NCI-H2196 treated with DMSO at 0.1 percent for 48 hours (cell line): ENCODE results near the gene VRK3.
"Not testable (repeated sequence)": the region's sequence is repeated elsewhere in the genome, so short reads cannot be mapped to it uniquely, and the experiment has no call there.

Experiments
- DNase-seq: peaks from one replicate; lab custom pipeline; 2025; ENCODE audit not compliant: unreplicated experiment; lab: John Stamatoyannopoulos, UW

The VRK3 gene

DNA sequence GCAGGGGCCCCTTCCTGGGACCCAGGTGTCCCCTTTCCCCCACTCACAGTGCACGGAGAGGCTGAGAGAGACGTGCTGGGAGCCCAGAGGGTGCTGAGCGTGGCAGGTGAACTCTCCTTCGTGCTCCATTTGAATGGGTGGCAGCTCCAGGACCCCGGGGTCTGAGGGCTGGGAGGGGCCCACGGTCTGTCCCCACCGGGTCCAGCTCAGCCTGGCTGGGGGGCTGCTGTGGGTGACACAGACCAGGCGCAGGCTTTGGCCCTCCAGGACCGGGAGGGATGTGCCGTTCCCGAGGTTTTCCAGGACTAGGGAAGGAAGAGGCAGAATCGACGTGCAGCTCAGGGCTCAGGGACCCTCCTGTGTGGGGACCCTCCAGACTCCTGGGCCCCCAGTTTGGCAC, 66.6 kb downstream of the VRK3 start:
- not testable (repeated sequence) for DNase-seq

DNA sequence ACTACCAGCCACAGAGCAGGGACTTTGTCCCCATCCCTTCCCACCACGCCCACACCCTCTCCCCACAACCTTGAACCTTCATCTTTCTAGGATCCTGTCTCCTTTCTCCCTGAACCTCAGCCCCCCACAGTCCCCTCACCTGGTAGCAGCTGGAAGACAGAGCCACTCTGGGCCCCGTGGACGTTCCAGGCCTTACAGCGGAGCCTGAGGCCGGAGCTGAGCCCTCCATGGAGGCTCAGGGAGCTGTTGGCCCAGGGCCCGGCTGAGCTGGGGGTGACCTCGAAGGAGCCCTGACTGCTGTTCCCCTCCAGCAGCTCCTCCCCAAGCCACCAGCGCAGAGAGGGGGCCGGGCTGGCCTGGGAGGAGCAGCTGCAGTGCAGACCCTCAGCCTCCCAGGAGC, 67.0 kb downstream of the VRK3 start:
- not testable (repeated sequence) for DNase-seq

DNA sequence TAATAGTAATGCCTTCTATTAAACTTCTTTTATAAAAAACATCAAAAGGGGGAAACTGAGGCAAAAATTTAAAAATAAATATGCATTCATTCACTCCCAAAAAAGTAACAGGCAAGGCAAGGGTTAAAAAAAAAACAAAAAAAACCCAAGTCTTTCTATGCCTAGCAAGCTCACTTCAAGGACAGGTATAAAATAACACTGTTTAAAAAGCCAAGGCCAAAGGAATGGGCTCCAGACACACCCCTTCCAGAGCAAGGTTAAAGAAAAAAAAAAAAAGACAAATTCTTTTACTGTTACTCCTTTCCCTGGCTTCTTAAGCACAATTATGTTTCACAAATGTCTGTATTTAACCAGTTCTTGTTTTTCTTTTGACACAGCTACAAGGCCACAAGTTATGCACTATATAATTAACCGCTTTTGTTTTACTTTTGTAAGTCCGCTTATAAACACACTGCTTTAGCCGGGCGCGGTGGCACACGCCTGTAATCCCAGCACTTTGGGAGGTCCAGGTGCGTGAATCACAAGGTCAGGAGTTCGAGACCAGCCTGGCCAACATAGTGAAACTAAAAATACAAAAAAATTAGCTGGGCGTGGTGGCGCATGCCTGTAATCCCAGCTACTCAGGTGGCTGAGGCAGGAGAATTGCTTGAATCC, 67.8 kb downstream of the VRK3 start:
- DNase-seq, result no peak

DNA sequence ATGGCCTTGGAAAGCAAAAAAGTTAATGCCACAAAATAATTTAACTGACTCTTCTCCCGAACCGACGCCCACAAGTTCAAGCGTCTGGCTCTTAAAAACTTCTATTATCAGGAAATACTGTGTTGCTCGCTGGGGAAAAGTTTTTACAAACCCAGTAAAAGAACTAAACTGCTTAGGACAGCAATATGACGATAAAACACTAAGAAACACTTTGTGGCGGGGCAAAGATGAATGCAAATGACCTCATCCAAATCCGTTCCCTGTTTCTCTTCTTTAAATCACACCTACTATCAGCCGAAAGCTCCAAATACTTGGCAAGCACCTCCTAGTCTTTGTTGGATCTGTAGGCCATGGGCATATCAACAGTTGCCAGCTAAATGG, 69.1 kb downstream of the VRK3 start:
- DNase-seq, result no peak

DNA sequence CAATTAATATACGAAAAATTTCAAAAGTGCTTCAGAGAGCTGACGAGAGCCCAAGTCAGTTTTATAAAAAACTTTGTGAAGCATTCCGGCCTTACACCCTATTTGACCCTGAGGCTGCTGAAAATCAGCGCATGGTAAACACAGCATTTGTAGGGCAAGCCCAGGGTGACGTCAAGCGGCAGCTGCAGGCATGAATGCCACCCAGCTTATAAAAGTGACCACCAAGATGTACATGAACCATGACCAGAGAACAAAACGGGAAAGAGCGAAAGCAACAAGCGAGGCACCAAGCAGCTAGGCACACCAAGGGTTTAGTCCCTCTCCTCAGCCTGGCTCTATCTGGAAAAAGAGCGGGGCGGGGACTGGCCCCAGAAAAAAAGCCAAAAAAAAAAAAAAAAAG, 70.2 kb downstream of the VRK3 start:
- no peak for DNase-seq

DNA sequence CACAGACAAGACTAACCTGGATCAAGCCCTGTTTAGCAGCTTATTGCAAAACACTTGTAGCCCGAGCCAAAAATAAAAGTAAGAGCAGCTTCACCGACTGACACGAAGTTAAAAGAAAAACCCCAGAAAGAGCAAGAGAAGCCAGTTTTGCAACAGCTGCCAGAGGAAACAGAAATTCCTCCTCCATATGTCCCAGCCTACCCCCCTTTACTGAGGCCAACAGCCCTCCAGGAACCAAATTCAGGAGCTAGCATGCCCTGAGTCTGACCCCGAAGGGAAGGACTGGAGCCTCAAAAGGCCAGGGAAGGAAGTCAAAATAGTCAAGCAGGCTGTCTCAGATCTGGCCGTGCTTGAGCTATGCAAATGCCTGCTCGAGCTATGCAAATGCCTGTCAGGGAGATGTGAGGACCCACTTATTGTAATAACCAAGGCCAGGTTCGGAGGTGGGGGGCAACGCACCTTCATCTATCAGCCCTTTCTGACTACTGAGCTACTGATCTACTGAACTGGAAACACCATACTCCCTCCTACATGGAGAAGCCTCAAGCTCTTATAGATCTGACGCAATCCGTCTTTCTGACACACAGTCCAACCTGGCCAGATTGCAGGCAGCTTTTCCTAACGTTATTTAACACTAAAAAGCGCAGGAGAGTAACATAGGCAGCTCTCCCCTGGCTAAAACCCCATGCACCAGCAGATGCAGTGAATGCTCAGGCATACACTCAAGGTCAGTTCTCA, 70.9 kb downstream of the VRK3 start:
- no peak for DNase-seq

DNA sequence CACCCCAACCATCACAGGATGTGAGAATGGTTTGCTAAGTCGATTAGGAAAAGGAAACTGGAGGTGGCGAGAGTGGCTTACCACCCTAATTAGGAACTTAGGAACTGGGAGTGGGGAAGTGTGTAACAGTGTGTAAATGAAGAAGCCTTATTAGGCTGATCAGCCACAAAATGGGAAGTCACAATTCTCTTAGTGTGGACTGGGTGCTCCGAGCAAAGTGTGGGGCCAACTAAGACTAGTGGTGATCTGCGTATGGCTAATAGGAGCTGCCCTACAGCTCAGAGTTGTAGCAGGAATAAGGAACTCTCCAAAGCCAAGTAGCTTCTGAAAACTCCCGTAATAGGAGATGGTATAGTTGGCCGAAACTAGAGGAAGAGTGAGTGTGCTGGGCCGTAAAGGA, 71.8 kb downstream of the VRK3 start:
- no peak for DNase-seq

DNA sequence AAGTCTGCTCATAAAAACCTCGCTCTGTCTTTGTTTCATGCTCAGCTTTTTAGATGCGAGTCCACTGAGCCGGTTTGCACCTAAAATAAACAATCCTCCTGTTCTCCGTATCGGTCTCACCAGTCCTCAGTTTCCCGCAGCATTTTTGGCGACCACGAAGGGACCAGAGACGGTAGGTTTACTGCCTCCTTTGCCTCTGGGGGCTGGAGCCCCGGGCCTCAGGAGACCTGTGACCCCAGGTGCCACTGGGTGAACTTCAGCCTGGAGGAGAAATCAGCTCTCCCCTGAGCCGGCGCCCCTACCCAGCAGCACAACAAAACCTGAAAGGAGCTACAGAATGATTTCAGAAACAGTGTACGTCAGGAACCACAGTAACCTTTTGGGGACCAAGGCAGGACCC, 72.3 kb downstream of the VRK3 start:
- no peak for DNase-seq

DNA sequence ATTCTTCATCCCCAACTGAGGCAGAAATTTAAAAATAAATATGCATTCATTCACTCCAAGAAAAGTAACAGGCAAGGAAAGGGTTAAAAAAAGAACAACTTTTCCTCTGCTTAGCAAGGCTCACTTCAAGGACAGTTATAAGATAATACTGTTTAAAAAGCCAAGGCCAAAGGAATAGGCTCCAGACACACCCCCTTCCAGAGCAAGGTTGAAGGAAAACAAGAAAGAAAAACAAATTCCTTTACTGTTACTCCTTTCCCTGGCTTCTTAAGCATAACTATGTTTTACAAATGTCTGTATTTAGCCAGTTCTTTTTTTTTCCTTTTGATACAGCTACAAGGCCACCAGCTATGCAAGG, 72.7 kb downstream of the VRK3 start:
- DNase-seq, result no peak

DNA sequence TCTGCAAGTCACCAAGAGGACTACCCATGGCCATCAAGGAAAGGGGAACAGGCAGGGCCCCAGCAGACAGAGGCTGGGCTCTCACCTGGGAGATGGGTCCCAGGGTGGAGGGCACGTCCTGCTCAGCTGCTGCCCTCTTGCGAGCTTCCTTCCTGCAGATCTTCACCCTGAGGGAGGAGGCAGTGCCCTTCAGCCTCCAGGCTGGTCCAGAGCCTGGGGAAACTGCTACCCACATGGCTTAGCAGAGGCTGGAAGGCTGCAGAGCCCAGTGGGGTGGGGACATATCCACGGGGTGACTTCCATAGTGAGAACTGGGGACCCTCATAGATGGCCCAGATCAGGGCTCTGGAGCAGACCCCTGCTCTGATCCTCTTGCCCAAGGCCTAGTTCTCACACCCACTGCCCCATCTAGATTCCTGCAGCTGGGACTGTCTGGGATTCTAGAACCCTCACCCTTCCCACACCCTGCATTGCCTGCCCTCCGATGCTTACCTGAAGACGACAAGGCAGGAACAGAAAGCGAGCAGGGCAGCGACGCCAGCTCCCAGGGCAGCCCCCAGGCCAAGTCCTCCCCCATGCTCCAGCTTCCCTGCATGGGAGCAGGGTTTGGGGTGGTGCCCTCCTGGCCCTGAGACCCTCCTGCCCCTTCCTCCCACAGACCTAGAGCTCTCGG, 73.2 kb downstream of the VRK3 start:
- no peak for DNase-seq

DNA sequence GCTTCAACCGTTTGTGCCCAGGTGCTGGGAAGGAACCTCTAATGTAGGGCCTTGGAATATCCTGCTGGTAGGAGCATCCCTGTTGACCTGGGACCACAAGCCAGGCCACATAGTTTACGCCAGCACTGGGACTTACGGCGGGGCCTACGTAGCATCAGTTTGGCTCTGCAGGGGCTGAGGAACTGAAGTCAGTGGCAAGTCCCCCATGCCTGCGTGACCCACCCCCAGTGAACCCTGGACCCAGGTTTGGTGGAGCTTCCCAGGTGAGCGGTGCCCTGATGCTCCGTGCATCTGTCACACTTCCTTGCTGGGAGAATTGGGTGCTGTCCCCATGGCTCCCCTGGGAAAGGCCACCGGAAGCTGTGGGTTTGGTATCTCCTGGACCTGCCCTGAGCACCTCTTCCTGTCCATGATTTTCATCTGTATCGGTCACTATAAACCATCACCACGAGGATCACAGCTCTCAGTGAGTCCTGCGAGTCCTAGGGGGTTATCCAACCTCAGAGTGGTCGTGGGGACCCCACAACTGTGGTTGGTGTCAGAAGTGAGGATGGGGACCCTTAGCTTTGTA, 74.1 kb downstream of the VRK3 start:
- DNase-seq, result no peak

DNA sequence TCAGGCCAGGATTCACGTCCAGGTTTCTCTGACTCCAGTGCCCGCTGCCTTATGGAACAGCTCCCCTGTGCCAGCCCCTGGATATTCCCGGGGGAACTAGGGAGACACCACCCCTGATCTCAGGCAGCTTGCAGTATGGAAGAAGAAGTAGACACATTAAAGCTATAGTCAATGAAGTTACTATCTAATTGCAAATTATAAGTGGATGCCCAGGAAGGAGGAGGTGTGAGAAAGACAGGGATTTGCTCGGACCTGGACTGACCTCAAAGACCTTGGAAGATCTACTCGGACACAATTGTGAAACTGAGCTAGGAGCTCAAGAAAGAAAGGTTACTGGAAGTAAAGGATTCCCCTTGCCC, 74.6 kb downstream of the VRK3 start:
- no peak for DNase-seq

DNA sequence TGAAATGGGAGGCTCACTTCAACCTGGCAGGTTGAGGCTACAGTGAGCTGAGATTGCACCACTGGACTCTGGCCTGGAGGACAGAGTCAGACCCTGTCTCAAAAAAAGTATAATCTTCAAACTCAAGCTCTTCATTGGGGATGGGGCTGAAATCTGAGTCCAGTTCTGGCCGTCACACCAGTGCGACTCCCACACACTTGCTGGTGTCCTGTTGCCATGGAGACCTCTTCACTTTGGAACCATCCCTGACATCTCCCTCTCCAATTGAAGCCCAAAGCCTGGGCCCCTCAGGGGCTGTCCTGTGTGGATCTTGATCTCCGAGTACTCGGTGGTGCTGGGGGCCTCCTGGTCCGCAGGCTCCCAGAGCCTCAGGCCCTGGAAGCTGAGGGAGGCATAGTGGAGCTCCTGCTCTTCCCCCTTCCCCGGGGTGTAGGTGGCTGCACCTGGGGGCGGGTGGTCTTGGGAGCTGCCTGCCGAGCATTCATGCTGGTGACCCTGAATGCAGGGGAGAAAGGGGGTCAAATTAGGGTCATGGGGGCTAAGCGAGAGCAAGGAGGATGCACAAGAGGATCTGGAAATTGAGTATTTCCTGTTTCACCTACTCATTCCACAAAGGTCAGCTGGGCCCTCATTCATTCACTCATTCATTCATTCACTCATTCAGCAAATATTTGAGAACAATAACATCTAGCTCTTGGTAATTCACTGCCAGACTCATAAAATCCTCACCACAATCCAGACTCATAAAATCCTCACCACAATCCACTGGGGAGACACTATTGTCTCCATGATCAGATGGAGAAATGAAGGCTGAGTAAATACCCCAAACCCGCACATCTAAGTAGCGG, 75.2 kb downstream of the VRK3 start:
- DNase-seq, result no peak

DNA sequence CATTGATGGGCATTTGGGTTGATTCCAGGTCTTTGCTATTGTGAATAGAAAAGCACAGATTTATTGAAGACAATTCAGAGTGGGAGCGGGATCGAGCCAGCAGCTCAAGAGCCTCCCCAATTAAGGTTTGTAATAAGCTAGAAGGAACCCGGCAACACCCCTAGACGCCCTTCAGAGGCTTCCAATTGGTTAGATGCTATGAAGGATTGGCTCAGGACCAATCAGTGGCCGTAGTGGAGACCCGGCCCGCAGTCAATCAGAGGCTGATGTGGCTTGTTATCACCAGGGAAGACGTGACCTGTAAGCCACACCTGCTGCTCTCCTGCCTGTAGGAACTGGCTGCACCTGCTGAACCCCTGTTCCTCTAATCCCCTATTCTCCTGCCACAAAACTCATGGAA, 78.8 kb downstream of the VRK3 start:
- no peak for DNase-seq

DNA sequence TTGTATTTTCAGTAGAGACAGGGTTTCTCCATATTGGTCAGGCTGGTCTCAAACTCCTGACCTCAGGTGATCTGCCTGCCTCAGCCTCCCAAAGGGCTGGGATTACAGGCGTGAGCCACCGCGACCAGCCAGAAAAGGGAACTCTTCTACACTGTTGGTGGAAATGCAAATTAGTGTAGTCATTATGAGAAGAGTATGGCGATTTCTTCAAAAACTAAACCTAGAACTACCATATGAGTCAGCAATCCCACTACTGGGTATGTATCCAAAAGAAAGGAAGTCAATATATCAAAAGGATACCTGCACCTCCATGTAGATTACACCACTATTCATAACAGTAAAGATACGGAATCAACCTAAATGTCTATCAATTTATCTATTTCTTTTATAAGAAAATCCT, 80.6 kb downstream of the VRK3 start:
- not testable (repeated sequence) for DNase-seq

DNA sequence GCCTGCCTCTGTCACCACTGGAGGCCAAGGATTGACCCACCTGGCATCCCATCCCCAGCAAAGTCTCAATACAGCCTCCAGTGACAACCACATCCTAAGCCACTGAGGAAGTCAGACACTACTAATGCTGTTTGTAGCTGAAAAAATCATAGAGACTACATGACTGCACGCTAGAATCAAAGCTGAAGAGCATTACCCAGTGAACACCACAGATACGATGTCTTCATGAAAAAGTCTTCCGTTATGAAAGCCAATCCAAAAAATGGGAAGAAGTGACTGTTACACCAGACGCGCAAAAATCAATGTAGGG, 84.7 kb downstream of the VRK3 start:
- no peak for DNase-seq

DNA sequence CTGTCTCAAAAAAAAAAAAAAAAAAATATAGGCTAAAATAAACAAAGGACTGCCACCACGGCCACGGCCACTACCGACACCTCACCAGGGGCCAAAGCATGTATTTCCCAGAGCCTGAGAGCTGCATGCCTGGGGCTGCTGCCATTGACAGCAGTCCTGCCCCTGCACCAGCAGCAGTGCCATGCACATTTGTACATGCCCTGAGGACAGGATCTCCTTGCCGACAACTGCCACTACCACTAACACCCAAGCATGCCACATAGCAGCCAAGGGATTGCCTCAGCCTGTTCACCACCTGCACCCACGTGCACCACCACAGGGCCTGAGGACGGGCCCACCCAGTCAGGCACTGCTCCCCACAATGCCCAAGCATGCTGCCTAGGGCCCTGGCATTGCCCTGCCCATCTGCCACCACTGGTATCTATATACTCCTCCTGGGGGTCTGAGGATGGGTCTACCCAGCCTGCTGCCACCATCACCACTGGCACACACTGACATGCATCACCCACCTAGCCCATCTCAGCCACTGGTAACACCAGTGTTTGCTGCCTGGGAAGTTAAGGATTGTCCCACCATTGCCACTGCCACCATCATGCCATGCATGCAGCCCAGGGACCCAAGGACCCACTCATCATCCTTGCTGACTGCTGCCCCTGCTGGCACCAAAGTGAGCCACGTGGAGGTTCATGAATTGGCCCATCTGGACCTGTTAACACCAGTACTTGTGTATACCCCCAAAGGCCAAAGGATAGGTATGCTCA, 85.3 kb downstream of the VRK3 start:
- DNase-seq, result no peak

DNA sequence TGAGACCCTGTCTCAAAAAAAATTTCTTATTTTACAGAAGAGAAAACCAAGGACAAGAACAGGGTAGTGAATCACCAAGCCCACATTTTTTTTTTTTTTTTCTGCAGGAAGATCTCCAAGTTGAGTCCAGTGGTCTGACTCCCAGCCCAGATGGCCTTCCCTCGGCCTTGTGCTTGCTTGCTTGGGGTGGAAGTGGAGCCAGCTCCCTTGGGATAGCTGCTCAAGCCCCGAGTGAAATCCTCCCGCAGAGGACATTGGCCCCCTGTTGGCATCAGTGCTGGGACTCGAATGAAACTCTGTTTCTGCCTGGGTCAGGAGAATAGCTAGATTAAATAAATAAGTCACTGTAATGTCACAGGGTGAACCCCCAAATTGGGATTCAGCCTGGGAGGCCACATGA, 86.5 kb downstream of the VRK3 start:
- DNase-seq, result no peak

DNA sequence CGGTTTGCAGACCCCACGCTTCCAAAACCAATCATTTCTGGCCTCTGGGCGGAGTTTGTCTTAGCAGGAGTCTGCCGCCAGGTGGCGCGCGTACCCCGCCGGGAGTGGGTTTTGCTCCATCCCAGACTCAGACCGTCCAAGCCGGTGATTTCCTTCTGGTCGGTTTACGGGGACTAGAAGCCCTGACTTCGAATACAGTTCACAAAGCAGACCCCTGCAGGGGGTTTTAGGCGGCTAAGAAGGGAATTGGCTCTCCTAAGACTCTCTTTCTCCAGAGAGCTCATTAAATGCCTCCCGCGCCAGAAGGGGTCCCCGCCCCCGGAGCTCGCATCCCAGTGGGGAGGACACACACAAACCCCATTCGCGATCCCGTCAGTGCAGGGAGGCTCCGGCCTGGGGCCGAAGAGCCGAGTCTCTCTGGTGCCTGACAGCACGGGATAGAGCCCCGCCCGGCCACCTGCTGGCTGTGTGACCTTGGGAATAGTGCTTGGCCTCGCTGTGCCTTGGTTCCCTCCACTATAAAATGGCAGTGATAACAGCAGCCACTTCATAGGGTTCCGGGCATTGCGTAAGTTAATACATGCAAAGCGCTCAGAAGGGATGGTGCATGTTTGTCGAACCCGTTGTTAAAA, 87.3 kb downstream of the VRK3 start:
- DNase-seq, result peak; percentile 35

DNA sequence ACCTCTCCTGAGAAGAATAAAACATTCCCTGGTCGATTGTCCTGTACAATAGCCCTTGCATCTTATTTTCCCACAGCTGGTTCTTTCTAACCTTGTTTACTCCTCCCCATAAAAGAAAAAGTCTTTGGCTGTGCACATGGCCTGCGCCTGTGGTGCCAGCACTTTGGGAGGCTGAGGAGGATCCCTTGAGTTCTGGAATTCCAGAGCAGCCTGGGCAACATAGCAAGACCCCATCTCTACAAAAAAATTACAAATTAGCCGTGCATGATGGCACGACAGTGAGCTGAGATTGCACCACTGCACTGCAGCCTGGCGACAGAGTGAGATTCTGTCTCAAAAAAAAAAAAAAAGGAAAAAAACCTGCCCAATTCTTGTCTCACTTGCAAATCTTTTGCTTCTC, 88.6 kb downstream of the VRK3 start:
- DNase-seq, result no peak
